ENCODE data around the gene STAT1. TPM values are rescaled to one million over a fixed set of nuclear protein-coding genes. Genes with fewer than 3 reads are reported as not detected.

STAT1 gene
- total and polyA plus RNA-seq, 9 of the 15 experiments (the other 6 are each of a cell fraction or from before 2014, with no cell fraction given): 8.7 to 34.4 (median 26.8) TPM

GRCh38 chr2:191020742-191021381 lies 6.9 kb upstream of the STAT1 start (continued):
- TF ChIP-seq, protein P1, sequence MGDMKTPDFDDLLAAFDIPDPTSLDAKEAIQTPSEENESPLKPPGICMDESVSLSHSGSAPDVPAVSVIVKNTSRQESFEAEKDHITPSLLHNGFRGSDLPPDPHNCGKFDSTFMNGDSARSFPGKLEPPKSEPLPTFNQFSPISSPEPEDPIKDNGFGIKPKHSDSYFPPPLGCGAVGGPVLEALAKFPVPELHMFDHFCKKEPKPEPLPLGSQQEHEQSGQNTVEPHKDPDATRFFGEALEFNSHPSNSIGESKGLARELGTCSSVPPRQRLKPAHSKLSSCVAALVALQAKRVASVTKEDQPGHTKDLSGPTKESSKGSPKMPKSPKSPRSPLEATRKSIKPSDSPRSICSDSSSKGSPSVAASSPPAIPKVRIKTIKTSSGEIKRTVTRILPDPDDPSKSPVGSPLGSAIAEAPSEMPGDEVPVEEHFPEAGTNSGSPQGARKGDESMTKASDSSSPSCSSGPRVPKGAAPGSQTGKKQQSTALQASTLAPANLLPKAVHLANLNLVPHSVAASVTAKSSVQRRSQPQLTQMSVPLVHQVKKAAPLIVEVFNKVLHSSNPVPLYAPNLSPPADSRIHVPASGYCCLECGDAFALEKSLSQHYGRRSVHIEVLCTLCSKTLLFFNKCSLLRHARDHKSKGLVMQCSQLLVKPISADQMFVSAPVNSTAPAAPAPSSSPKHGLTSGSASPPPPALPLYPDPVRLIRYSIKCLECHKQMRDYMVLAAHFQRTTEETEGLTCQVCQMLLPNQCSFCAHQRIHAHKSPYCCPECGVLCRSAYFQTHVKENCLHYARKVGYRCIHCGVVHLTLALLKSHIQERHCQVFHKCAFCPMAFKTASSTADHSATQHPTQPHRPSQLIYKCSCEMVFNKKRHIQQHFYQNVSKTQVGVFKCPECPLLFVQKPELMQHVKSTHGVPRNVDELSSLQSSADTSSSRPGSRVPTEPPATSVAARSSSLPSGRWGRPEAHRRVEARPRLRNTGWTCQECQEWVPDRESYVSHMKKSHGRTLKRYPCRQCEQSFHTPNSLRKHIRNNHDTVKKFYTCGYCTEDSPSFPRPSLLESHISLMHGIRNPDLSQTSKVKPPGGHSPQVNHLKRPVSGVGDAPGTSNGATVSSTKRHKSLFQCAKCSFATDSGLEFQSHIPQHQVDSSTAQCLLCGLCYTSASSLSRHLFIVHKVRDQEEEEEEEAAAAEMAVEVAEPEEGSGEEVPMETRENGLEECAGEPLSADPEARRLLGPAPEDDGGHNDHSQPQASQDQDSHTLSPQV (IDR thresholded peaks at IDR 0.05): peak; percentile 22; the same call in 1 of the 2 replicates
- no peak for TF ChIP-seq ZFP30 (CRISPR knock-in tag; IDR thresholded peaks at IDR 0.05; ENCODE audit: borderline replicate concordance)
- no peak for TF ChIP-seq ZFP1 (CRISPR knock-in tag; IDR thresholded peaks at IDR 0.05)
- TF ChIP-seq NEUROD1 (IDR thresholded peaks at IDR 0.05; ENCODE audit: borderline replicate concordance, low read depth, low read length, partially characterized antibody): peak; percentile 5
- TF ChIP-seq SIX5 (IDR thresholded peaks at IDR 0.05; ENCODE audit: borderline replicate concordance in 1 of 2, insufficient read depth in 1 of 2, low read depth in 1 of 2, low read length in 2 of 2): no peak
- TF ChIP-seq ZNF408 (CRISPR knock-in tag; IDR thresholded peaks at IDR 0.05; ENCODE audit: low read depth): no peak
- TF ChIP-seq ZNF79 (CRISPR knock-in tag; IDR thresholded peaks at IDR 0.05; ENCODE audit: low read depth): 0 out of 2 replicates have a peak, but pooled peaks have one; percentile 19
- TF ChIP-seq, protein P2, sequence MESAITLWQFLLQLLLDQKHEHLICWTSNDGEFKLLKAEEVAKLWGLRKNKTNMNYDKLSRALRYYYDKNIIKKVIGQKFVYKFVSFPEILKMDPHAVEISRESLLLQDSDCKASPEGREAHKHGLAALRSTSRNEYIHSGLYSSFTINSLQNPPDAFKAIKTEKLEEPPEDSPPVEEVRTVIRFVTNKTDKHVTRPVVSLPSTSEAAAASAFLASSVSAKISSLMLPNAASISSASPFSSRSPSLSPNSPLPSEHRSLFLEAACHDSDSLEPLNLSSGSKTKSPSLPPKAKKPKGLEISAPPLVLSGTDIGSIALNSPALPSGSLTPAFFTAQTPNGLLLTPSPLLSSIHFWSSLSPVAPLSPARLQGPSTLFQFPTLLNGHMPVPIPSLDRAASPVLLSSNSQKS (CRISPR knock-in tag; IDR thresholded peaks at IDR 0.05): no peak
- no peak for TF ChIP-seq DNMT1 (IDR thresholded peaks at IDR 0.05)
- TF ChIP-seq, protein P3, sequence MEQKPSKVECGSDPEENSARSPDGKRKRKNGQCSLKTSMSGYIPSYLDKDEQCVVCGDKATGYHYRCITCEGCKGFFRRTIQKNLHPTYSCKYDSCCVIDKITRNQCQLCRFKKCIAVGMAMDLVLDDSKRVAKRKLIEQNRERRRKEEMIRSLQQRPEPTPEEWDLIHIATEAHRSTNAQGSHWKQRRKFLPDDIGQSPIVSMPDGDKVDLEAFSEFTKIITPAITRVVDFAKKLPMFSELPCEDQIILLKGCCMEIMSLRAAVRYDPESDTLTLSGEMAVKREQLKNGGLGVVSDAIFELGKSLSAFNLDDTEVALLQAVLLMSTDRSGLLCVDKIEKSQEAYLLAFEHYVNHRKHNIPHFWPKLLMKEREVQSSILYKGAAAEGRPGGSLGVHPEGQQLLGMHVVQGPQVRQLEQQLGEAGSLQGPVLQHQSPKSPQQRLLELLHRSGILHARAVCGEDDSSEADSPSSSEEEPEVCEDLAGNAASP (IDR thresholded peaks at IDR 0.05): no peak
- TF ChIP-seq CCAR2 (IDR thresholded peaks at IDR 0.05; ENCODE audit: low read depth, low read length): no peak
- TF ChIP-seq RBM34 (IDR thresholded peaks at IDR 0.05; ENCODE audit: borderline replicate concordance, insufficient read depth, low read length): no peak
- TF ChIP-seq ZNF311 (CRISPR knock-in tag; IDR thresholded peaks at IDR 0.05): no peak
- TF ChIP-seq, protein P4, sequence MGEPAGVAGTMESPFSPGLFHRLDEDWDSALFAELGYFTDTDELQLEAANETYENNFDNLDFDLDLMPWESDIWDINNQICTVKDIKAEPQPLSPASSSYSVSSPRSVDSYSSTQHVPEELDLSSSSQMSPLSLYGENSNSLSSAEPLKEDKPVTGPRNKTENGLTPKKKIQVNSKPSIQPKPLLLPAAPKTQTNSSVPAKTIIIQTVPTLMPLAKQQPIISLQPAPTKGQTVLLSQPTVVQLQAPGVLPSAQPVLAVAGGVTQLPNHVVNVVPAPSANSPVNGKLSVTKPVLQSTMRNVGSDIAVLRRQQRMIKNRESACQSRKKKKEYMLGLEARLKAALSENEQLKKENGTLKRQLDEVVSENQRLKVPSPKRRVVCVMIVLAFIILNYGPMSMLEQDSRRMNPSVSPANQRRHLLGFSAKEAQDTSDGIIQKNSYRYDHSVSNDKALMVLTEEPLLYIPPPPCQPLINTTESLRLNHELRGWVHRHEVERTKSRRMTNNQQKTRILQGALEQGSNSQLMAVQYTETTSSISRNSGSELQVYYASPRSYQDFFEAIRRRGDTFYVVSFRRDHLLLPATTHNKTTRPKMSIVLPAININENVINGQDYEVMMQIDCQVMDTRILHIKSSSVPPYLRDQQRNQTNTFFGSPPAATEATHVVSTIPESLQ (CRISPR knock-in tag; IDR thresholded peaks at IDR 0.05): no peak; the same call in 1 of the 2 replicates
- TF ChIP-seq THRAP3 (IDR thresholded peaks at IDR 0.05; ENCODE audit: borderline replicate concordance): no peak
- TF ChIP-seq BCOR (IDR thresholded peaks at IDR 0.05): no peak
- TF ChIP-seq MYNN (IDR thresholded peaks at IDR 0.05): 0 out of 2 replicates have a peak, but pooled peaks have one; percentile 1
- TF ChIP-seq MYNN (CRISPR knock-in tag; IDR thresholded peaks at IDR 0.05): no peak
- TF ChIP-seq POLR2G (IDR thresholded peaks at IDR 0.05; ENCODE audit: low read depth, low read length): no peak

All from K562 (cell line).